Neural progenitor cell (in vitro differentiated cells): Measurements from ENCODE around the gene STAC. TPM values are rescaled to one million over a fixed set of nuclear protein-coding genes. Genes with fewer than 3 reads are reported as not detected.

ENCODE experiments used
- DNase-seq: peaks from one replicate; pipeline ENCODE4 v3.0.0-alpha.2; 2016; ENCODE audit warnings: low spot score
- H2AFZ ChIP-seq: fragments of 200-600 bp; sonication (generic); replicated peaks from 2 replicates; pipeline ENCODE4 v1.6.1; 2016; ENCODE audit warnings: antibody characterized with exemption
- H3F3A ChIP-seq: fragments of 200-600 bp; sonication (generic); 2 replicates; pipeline ENCODE4 v1.6.1; 2016; ENCODE audit warnings: antibody characterized with exemption, low read depth
- H3K27ac ChIP-seq: fragments of 200-600 bp; sonication (generic); 2 replicates; pipeline ENCODE4 v1.5.1; 2016; ENCODE audit warnings: mild to moderate bottlenecking
- H3K27me3 ChIP-seq: fragments of 200-600 bp; sonication (generic); 2 replicates; pipeline ENCODE4 v1.6.1; 2016; ENCODE audit warnings: mild to moderate bottlenecking, moderate library complexity
- H3K36me3 ChIP-seq: fragments of 200-600 bp; sonication (generic); 2 replicates; pipeline ENCODE4 v1.5.1; 2016
- H3K4me1 ChIP-seq: fragments of 200-600 bp; sonication (generic); 2 replicates; pipeline ENCODE4 v1.6.1; 2016; ENCODE audit warnings: mixed run types
- H3K4me2 ChIP-seq: fragments of 200-600 bp; sonication (generic); 2 replicates; pipeline ENCODE4 v1.6.1; 2016
- H3K4me3 ChIP-seq: fragments of 200-600 bp; sonication (generic); 2 replicates; pipeline ENCODE4 v1.5.1; 2016
- H3K79me2 ChIP-seq: fragments of 200-600 bp; sonication (generic); 2 replicates; pipeline ENCODE4 v1.6.1; 2016; ENCODE audit warnings: low read depth
- H3K9ac ChIP-seq: fragments of 200-600 bp; sonication (generic); 2 replicates; pipeline ENCODE4 v1.6.1; 2016
- H3K9me3 ChIP-seq: fragments of 200-600 bp; sonication (generic); 2 replicates; pipeline ENCODE4 v1.5.1; 2016; ENCODE audit warnings: low read depth
- H4K20me1 ChIP-seq: fragments of 200-600 bp; sonication (generic); 2 replicates; pipeline ENCODE4 v1.6.1; 2016; ENCODE audit warnings: low read depth
- H3K27ac Mint-ChIP-seq: 3 replicates; pipeline ENCODE4 v1.8.0; 2021; ENCODE audit warnings: mixed read lengths
- H3K27me3 Mint-ChIP-seq: 2 replicates; pipeline ENCODE4 v1.8.0; 2022; ENCODE audit warnings: low read depth, mild to moderate bottlenecking, inconsistent platforms, moderate library complexity, mixed read lengths; ENCODE audit not compliant: insufficient read depth
- H3K36me3 Mint-ChIP-seq: 3 replicates; pipeline ENCODE4 v1.8.0; 2021; ENCODE audit warnings: mixed read lengths
- H3K4me1 Mint-ChIP-seq: 3 replicates; pipeline ENCODE4 v1.8.0; 2021; ENCODE audit warnings: mixed read lengths
- H3K4me3 Mint-ChIP-seq: 3 replicates; pipeline ENCODE4 v1.8.0; 2021; ENCODE audit warnings: mild to moderate bottlenecking, moderate library complexity, mixed read lengths
- H3K9me3 Mint-ChIP-seq: 3 replicates; pipeline ENCODE4 v1.8.0; 2020; ENCODE audit warnings: mixed read lengths
- EZH2 ChIP-seq: fragments of 200-600 bp; sonication (generic); IDR thresholded peaks from 2 replicates; pipeline ENCODE4 v1.6.1; 2017; ENCODE audit warnings: antibody characterized with exemption, mild to moderate bottlenecking, moderate library complexity
- EZH2phosphoT487 ChIP-seq: fragments of 200-600 bp; sonication (generic); IDR thresholded peaks from 2 replicates; pipeline ENCODE4 v1.6.1; 2017; ENCODE audit warnings: antibody characterized with exemption
- total RNA-seq: library from RNA; depleted of rRNA; stranded (reverse); fragments of >200 nt; gene quantifications from 2 replicates; pipeline ENCODE4 v1.2.3, GENCODE V29; 2015; ENCODE audit warnings: low replicate concordance
- TF ChIP-seq, protein P1 (sequence below): fragments of 200-600 bp; sonication (generic); IDR thresholded peaks from 2 replicates; pipeline ENCODE4 v1.5.1; 2017; ENCODE audit warnings: antibody characterized with exemption, mild to moderate bottlenecking

STAC gene
- total RNA-seq, 1 donor from 2014 or later = 6.5 TPM

DNA sequence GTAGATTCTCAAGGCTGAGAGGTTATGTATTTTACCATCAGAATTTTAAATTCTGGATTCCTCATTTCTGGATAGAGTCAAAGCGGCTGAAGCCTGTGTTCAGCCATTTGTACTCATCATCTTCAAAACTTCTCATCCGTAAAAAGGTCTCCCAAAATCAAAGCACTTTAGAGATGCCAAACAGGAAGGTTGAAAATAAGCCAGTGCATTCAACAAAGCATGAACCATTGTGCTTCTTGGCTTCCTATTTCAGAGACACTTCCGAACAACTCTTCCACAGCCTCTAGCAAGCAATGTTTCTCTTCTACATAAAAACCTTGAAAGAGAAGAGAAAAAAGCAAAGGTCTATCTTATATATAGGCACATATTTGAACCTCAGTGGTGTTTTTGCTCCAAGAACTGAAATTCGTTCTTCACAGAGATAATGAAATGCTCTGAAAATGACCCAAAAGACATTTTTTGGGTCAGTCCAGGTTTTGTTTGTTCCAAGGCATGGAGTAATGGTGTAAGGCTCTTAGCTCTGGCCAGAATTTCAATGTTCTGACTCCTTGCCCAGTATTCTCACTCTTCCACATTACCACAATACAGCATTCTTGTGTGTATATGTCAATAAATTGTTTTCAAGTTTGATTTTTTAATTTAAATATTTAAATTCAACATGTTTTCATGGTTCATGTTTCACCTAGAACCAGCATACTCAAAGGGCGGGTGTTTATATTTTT, 163.1 kb downstream of the STAC start:
- Histone ChIP-seq H3K9ac (no peak overlapping the region), H3K79me2 (no peaks in the 10 kb centered on the region), H3K4me3 (no peak overlapping the region), H3K27ac (no peak overlapping the region), H3F3A (no peaks in the 10 kb centered on the region), H4K20me1 (no peaks in the 10 kb centered on the region), H3K4me1 (no peaks in the 10 kb centered on the region), H3K27me3 (no peaks in the 10 kb centered on the region), H3K4me2 (no peak overlapping the region), H2AFZ (no peak overlapping the region), H3K9me3 (no peaks in the 10 kb centered on the region), H3K36me3 (no peaks in the 10 kb centered on the region)
- H3K4me1 Mint-ChIP-seq = no peaks in the 10 kb centered on the region
- no peaks in the 10 kb centered on the region for H3K9me3 Mint-ChIP-seq
- no peak overlapping the region for H3K27ac Mint-ChIP-seq
- no peak for DNase-seq
- no peaks in the 10 kb centered on the region for H3K27me3 Mint-ChIP-seq
- TF ChIP-seq, protein P1, sequence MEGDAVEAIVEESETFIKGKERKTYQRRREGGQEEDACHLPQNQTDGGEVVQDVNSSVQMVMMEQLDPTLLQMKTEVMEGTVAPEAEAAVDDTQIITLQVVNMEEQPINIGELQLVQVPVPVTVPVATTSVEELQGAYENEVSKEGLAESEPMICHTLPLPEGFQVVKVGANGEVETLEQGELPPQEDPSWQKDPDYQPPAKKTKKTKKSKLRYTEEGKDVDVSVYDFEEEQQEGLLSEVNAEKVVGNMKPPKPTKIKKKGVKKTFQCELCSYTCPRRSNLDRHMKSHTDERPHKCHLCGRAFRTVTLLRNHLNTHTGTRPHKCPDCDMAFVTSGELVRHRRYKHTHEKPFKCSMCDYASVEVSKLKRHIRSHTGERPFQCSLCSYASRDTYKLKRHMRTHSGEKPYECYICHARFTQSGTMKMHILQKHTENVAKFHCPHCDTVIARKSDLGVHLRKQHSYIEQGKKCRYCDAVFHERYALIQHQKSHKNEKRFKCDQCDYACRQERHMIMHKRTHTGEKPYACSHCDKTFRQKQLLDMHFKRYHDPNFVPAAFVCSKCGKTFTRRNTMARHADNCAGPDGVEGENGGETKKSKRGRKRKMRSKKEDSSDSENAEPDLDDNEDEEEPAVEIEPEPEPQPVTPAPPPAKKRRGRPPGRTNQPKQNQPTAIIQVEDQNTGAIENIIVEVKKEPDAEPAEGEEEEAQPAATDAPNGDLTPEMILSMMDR = no peak
- TF ChIP-seq EZH2phosphoT487 (no peak), EZH2 (no peak)
- no peaks in the 10 kb centered on the region for H3K36me3 Mint-ChIP-seq
- no peak overlapping the region for H3K4me3 Mint-ChIP-seq

- H3K9me3 ChIP-seq = no peaks in the 10 kb centered on the region
- no peaks in the 10 kb centered on the region for H3K36me3 ChIP-seq
- no peaks in the 10 kb centered on the region for H3K27me3 Mint-ChIP-seq
- no peak overlapping the region for H3K4me3 Mint-ChIP-seq
- no peak overlapping the region for H3K4me3 ChIP-seq
- no peaks in the 10 kb centered on the region for H4K20me1 ChIP-seq
- H3K36me3 Mint-ChIP-seq = peaks cover 3% of the 10 kb centered on the region
- no peaks in the 10 kb centered on the region for H3K9me3 Mint-ChIP-seq
- H3K4me1 Mint-ChIP-seq = no peaks in the 10 kb centered on the region
- no peaks in the 10 kb centered on the region for H3K27me3 ChIP-seq
- no peak overlapping the region for H3K9ac ChIP-seq
- no peak overlapping the region for H3K27ac ChIP-seq
- H3K4me1 ChIP-seq = no peaks in the 10 kb centered on the region
- H3K27ac Mint-ChIP-seq = no peak overlapping the region
- TF ChIP-seq EZH2phosphoT487 (no peak), EZH2 (no peak)
- TF ChIP-seq, protein P1 = no peak
- H2AFZ ChIP-seq = no peak overlapping the region
- DNase-seq = no peak
- H3K79me2 ChIP-seq = no peaks in the 10 kb centered on the region
- H3K4me2 ChIP-seq = no peak overlapping the region
- H3F3A ChIP-seq = no peaks in the 10 kb centered on the region
These were observed 165.9 kb downstream of the STAC start for GRCh38 chr3:36546226-36546625.

- H3K36me3 ChIP-seq = no peaks in the 10 kb centered on the region
- no peaks in the 10 kb centered on the region for H3F3A ChIP-seq
- TF ChIP-seq EZH2phosphoT487 = no peak
- TF ChIP-seq, protein P1 = no peak
- no peak for TF ChIP-seq EZH2
- Mint-ChIP-seq H3K9me3 (no peaks in the 10 kb centered on the region), H3K4me1 (no peaks in the 10 kb centered on the region), H3K36me3 (peaks cover 3% of the 10 kb centered on the region), H3K27ac (no peak overlapping the region), H3K4me3 (no peak overlapping the region), H3K27me3 (no peaks in the 10 kb centered on the region)
- no peak for DNase-seq
- no peaks in the 10 kb centered on the region for H3K4me1 ChIP-seq
- no peaks in the 10 kb centered on the region for H3K79me2 ChIP-seq
- H3K27ac ChIP-seq = no peak overlapping the region
- H3K4me3 ChIP-seq = no peak overlapping the region
- no peak overlapping the region for H3K4me2 ChIP-seq
- no peak overlapping the region for H3K9ac ChIP-seq
- no peaks in the 10 kb centered on the region for H3K9me3 ChIP-seq
- no peaks in the 10 kb centered on the region for H4K20me1 ChIP-seq
- H2AFZ ChIP-seq = no peak overlapping the region
- no peaks in the 10 kb centered on the region for H3K27me3 ChIP-seq
These were observed 168.4 kb downstream of the STAC start for GRCh38 chr3:36548712-36549111.
